Chondrocyte (in vitro differentiated cells): ENCODE results near the gene NPHP4. TPM values are rescaled to one million over a fixed set of nuclear protein-coding genes. Genes with fewer than 3 reads are reported as not detected.

ENCODE experiments used
- DNase-seq: peaks from one replicate; pipeline ENCODE4 v3.0.0; 2021; ENCODE audit warnings: mixed read lengths, low spot score
- H3K27ac Mint-ChIP-seq: one replicate; pipeline ENCODE4 v1.8.0; 2021; ENCODE audit warnings: mild to moderate bottlenecking, moderate library complexity, mixed read lengths; ENCODE audit not compliant: unreplicated experiment
- H3K27me3 Mint-ChIP-seq: 2 replicates; pipeline ENCODE4 v1.8.0; 2021; ENCODE audit warnings: low read depth, mixed read lengths
- H3K36me3 Mint-ChIP-seq: 2 replicates; pipeline ENCODE4 v1.8.0; 2021; ENCODE audit warnings: low read depth, mixed read lengths
- H3K4me1 Mint-ChIP-seq: 2 replicates; pipeline ENCODE4 v1.8.0; 2021; ENCODE audit warnings: low read depth, mild to moderate bottlenecking, mixed read lengths
- H3K4me3 Mint-ChIP-seq: one replicate; pipeline ENCODE4 v1.8.0; 2021; ENCODE audit warnings: mild to moderate bottlenecking, moderate library complexity, mixed read lengths; ENCODE audit not compliant: unreplicated experiment
- H3K9me3 Mint-ChIP-seq: 2 replicates; pipeline ENCODE4 v1.8.0; 2021; ENCODE audit warnings: low read depth, mixed read lengths
- total RNA-seq: library from RNA; stranded (reverse); gene quantifications from 3 replicates; pipeline ENCODE4 v1.2.1, GENCODE V29; 2021
- TF ChIP-seq, protein P1 (sequence below): fragments of 200-600 bp; sonication (generic); IDR thresholded peaks from 2 replicates; pipeline ENCODE4 v1.5.0; 2021; ENCODE audit warnings: antibody characterized with exemption, mild to moderate bottlenecking, moderate library complexity

NPHP4 gene
- total RNA-seq, 1 donor from 2014 or later = 8.7 TPM

DNA sequence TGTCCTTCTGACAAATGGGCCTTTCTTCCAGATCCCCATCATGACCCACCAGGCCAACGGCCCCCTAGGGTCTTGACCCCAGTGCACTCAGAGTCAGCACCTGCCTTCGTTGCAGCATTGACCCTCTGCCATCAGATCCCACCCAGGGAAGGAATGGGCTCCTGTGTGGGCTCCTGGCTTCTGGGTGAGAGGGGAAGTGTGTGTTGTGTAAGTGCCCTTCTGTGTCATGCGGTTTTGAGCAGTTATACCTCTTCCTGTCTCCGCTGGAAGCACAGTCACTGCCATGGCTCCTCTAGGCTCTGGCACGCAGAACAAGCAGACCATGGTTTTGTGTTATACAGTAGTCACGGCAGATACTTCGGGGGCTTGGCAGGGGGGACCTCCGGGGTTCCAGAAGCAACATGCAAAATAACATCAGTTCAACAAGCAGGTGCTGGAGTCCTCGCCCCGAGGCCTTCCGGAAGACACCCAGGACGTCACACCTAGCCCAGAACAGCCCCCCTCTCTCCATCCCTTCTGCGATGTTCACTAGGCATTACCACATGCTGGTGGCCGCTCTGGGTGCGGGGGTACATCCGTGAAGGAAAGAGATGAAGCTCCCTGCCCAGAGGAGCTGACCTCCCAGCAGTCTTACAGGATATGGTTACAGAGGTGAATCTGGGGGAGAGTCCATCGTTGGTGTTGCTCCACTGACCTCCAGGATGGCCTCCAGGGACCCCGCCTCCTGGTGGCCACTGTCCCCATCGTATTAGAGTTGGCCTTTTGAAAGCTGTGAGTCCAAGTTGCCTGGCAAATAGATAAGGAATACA, 36.0 kb upstream of the NPHP4 start:
- no peak for DNase-seq
- TF ChIP-seq, protein P1, sequence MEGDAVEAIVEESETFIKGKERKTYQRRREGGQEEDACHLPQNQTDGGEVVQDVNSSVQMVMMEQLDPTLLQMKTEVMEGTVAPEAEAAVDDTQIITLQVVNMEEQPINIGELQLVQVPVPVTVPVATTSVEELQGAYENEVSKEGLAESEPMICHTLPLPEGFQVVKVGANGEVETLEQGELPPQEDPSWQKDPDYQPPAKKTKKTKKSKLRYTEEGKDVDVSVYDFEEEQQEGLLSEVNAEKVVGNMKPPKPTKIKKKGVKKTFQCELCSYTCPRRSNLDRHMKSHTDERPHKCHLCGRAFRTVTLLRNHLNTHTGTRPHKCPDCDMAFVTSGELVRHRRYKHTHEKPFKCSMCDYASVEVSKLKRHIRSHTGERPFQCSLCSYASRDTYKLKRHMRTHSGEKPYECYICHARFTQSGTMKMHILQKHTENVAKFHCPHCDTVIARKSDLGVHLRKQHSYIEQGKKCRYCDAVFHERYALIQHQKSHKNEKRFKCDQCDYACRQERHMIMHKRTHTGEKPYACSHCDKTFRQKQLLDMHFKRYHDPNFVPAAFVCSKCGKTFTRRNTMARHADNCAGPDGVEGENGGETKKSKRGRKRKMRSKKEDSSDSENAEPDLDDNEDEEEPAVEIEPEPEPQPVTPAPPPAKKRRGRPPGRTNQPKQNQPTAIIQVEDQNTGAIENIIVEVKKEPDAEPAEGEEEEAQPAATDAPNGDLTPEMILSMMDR = no peak
- Mint-ChIP-seq H3K9me3 (no peaks in the 10 kb centered on the region), H3K36me3 (no peaks in the 10 kb centered on the region), H3K4me1 (no peaks in the 10 kb centered on the region), H3K27me3 (peaks cover 25% of the 10 kb centered on the region), H3K27ac (no peak overlapping the region), H3K4me3 (no peak overlapping the region)

DNA sequence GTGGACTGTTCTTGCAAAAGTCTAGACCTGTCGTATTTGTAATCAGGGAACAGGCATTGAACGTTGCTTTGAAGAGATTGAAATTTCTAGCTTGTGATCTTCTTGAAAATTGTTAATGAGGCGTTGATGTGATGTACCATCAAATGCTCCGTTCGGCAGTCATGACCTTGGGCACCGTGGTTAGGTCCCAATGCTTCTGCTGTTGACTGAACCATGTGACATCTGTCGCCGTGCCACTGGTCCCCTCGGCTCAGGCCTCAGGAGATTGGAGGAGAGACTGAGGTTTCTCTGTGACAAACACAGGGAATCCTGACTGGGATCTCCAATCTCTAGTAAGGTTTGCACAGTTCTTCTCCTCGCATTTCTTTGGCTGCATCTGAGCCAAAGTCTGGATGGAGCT, 35.4 kb upstream of the NPHP4 start:
- no peak for DNase-seq
- peaks cover 19% of the 10 kb centered on the region for H3K27me3 Mint-ChIP-seq
- TF ChIP-seq, protein P1 = no peak
- H3K9me3 Mint-ChIP-seq = no peaks in the 10 kb centered on the region
- no peak overlapping the region for H3K27ac Mint-ChIP-seq
- no peaks in the 10 kb centered on the region for H3K36me3 Mint-ChIP-seq
- H3K4me3 Mint-ChIP-seq = no peak overlapping the region
- H3K4me1 Mint-ChIP-seq = no peaks in the 10 kb centered on the region

DNA sequence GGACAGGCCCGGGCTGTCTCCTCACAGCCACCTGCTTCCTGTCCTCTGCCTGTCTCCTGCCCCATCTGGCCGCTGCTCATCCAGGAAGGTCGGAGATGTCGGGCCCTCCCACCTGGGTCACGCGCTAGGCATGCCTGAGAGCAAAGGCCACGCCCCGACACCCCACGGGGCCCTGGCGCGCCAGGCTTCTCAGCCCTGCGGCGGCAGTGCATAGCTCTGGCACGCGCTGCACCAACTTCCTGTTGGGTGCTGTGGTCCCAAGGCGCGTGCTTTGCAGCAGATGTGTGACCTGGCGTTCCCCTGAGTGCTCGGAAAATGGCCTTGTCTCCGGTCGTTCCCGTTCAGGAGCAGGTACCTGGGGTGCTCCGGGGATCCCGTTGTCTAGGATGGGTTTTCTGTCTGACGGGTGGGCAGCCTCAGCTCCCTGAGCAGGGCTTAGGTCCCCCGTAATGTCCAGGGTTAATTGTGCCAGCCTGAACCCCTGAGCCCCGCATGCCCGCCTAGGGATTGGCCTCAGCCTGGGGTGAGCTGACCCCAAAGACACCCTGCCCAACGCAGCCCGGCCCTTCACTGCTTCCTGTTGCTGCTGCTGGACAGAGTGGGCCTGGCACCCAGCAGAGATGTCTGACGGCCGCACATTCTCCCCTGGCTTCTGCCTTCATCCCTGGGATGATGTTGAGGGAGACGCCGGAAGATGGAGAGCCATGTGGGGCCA, 34.0 kb upstream of the NPHP4 start:
- DNase-seq = no peak

DNA sequence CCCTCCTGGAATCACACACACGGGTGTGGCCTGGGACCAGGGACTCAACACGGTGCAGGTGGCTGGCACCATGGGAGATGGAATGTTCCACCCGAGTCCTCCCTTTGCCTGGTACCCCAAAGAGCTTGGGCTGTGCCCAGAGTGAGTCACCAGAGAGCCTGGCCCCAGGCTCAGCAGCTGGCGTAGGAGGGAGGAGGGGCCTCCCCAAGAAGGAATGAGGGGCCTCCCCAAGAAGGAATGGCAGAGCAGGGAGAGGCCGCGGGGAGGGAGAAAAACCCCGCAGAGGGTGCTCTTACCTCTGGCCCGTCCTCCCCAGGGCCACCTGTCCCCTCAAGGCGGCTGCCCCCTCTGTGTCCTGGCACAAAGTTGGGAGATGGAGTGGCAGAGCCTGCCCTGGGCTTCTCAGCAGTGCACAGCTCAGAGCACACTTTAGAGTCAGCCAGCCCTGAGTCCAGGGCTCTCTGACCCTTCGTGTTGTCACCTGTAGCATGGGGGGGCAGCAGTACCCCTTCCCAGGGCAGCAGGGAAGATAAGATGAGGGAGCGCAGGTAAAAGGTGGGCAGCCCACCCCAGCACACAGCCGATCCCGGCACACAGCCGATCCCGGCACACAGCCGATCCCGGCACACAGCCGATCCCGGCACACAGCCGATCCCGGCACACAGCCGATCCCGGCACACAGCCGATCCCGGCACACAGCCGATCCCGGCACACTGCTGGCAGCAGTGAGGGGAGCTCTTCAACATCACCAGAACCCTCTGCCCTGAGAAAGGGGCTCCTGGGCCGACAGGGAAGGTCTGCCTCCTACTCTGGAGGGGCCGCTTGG, 33.3 kb upstream of the NPHP4 start:
- no peaks in the 10 kb centered on the region for H3K9me3 Mint-ChIP-seq
- no peak overlapping the region for H3K27ac Mint-ChIP-seq
- no peaks in the 10 kb centered on the region for H3K4me1 Mint-ChIP-seq
- H3K27me3 Mint-ChIP-seq = peaks cover 16% of the 10 kb centered on the region
- TF ChIP-seq, protein P1 = no peak
- no peak for DNase-seq
- no peaks in the 10 kb centered on the region for H3K36me3 Mint-ChIP-seq
- H3K4me3 Mint-ChIP-seq = no peak overlapping the region

More for the DNA sequence above, 34.0 kb upstream of the NPHP4 start:
- TF ChIP-seq, protein P1 = no peak
- Mint-ChIP-seq H3K27ac (no peak overlapping the region), H3K36me3 (no peaks in the 10 kb centered on the region), H3K4me1 (no peaks in the 10 kb centered on the region), H3K27me3 (peaks cover 20% of the 10 kb centered on the region), H3K9me3 (no peaks in the 10 kb centered on the region), H3K4me3 (no peak overlapping the region)

DNA sequence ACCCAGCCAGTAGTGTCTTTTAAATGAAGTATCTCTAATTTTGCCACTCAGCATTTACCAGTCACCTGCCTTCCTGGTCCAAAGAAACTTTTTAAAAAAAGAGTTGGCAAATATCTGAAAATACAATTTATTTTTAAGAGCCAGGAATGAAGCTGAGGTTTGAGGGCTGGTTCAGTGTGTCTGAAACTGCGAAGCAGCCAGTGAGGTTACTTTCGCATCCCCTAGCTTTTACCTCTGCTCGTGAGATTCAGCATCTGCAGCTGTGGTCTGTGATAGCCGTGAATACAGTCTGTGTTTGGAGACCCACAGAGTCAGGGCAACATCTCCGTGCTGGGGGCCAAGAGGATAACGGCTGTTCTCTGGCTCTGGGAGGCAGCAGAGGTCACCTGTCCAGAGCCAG, 32.2 kb upstream of the NPHP4 start:
- no peak overlapping the region for H3K27ac Mint-ChIP-seq
- H3K9me3 Mint-ChIP-seq = no peaks in the 10 kb centered on the region
- TF ChIP-seq, protein P1 = no peak
- DNase-seq = no peak
- no peaks in the 10 kb centered on the region for H3K4me1 Mint-ChIP-seq
- no peak overlapping the region for H3K4me3 Mint-ChIP-seq
- no peaks in the 10 kb centered on the region for H3K36me3 Mint-ChIP-seq
- H3K27me3 Mint-ChIP-seq = peaks cover 15% of the 10 kb centered on the region
